CD4-positive, alpha-beta T cell treated with Interleukin-6 at 100 ng/mL for 8 hours (primary cell): ENCODE results near the gene NEK9.
A peak's percentile ranks its signal among the peaks of the same experiment; 100 is the strongest.

Experiments used
- DNase-seq: peaks from one replicate; pipeline ENCODE4 v3.0.0-alpha.2; 2020; ENCODE audit warnings: mixed read lengths, low spot score

Gene NEK9

DNA sequence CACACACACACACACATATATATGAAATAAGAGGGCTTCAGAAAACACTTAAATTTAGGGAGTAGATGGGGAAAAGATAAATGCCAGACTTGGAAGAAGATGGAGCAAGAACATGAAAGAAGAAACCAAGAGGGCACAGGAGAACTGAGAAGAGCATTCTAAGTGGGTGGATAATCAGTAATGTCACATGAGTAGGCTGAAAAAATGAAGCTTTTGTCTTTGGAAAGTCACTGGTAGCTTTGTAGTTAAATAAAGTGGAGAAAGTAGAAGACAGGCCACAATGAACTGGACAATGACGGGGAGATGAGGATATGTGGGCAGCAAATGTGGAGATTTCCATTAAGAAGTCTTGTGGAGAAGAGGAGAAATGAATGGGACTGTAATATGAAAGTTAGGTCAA, 59.6 kb downstream of the NEK9 start:
- DNase-seq = no peak

DNA sequence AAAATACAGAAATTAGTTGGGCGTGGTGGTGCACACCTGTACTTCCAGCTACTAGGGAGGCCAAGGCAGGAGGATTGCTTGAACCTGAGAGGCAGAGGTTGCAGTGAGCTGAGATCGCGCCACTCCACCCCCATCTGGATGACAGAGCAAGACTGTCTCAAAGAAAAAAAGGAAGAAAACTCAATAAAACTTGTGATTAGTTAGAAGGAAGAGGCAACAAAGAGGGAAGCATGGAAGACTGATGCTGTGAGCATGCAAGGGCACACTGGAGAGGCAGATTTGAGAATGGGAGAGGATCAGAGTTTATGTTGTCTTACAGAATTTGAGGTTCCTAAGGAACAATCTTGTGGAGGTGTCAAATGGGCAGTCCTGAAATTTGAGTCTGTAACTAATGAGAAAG, 60.2 kb downstream of the NEK9 start:
- no peak for DNase-seq

DNA sequence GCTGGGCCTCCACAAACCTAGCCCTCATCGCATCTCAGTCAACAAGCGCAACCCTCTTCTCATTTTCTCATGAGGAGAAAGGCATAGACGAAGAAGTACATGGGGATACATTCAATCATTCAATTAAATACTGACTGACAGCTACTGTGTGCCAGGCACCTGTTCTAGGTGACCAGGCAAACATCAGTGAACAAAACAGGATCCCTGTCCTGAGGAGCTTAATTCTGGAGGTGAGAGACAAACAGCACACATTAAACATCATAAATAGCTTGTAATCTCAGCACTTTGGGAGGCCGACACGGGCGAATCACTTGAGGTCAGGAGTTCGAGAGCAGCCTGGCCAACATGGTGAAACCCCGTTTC, 62.7 kb downstream of the NEK9 start:
- no peak for DNase-seq

DNA sequence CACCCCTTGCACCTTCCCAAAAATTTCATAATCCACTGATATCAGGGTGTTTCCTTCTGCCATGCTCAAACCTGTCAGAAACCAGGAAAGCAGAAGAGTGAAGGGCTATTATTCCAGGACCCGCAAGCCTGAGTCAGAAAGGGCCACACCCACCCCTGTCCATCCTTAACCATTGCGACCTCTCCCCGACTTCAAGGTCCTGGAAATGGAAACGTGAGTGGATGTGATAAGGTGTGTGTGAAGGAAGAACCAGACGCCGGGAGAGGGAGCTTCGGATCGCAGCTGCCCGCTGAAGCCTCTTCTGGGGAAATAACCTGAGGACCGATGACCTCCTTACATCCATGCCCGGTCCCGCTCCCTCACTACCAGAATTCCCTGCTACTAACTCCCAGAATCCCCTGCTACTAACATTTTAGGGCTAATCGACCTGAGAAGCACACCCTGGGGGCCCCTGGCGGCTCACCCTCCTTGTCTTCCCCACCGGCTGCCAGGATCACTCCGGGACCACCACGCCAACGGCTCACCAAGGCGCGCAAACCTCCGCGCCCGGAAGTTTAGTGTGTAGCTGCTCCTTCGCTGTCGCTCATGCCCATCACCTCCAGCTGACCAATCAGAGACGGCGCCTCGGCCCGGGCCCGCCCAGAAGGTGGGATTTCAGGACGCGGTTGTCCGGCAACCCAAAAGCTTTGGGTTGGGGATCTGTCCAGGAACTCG, 63.2 kb downstream of the NEK9 start, which contains the start of gene ACYP1:
ACYP1 (minus strand) TSS at position 534 of the 714 bp plus-strand sequence; CDS start at position 63, 471 bp downstream.
- peak; percentile 88 for DNase-seq

DNA sequence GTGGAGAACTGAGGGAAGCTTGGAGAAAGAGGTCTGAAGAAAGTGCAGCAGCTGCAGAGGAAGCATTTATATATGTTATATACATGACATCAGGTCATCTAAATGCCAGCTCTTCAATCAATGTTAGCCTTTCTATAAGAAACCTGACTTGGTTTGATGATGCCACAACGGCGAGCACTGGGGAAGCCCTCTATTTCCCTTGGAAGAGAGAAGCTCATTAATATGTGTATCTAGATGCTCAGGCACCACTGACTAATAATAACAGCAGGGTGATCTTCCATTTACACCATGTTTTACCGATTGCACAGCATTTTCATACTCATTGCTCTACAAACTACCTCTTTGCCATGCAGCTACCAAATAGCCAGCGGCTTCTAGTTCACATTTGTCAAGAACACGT, 63.8 kb downstream of the NEK9 start:
- no peak for DNase-seq

DNA sequence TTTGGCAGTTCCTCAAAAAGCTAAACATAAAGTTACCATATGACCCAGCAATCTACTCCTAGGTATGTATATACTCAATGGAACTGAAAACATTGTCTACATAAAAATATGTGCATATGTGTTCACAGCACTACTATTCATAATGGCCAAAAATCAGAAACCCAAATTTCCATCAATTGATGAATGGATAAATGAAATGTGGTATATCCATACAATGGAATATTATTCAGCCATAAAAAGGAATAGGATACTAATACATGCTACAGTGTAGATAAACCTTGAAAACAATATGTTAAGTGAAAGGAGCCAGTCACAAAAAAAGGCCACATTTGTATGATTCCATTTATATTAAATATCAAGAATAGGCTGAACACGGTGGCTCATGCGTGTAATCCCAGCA, 66.4 kb downstream of the NEK9 start:
- no peak for DNase-seq

DNA sequence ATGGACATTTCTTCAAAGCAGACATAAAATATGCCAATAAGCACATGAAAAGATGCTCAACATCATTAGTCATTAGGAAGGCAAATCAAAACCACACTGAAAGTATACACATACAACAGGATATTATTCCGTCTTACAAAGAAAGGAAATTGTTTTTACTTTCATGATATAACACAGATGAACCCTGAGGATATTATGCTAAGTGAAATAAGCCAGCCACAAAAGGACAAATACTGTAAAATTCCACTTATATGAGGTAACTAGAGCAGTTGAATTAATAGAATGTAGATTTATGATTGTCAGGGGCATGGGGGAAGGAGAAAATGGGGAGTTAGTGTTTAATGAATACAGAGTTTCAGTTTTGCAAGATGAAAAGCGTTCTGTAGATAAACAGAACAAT, 67.2 kb downstream of the NEK9 start:
- no peak for DNase-seq

DNA sequence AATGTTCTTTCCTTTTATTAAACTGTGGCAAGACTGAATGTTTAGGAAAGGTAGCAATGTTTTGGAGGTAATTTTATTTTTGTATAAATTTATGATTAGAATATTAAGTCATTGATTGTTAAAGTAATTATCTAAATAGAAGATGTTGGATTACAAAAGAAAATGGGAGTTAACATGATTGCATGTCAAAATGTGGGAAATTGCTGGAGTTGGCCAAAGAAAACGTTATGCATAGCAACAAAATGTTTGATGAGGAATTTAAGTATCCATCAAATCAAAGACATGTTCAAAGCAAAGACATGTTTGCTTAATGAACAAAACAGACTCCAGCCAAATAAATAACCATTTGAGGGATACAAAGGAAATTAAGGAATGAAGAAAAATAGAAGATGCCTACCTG, 72.4 kb downstream of the NEK9 start:
- no peak for DNase-seq

DNA sequence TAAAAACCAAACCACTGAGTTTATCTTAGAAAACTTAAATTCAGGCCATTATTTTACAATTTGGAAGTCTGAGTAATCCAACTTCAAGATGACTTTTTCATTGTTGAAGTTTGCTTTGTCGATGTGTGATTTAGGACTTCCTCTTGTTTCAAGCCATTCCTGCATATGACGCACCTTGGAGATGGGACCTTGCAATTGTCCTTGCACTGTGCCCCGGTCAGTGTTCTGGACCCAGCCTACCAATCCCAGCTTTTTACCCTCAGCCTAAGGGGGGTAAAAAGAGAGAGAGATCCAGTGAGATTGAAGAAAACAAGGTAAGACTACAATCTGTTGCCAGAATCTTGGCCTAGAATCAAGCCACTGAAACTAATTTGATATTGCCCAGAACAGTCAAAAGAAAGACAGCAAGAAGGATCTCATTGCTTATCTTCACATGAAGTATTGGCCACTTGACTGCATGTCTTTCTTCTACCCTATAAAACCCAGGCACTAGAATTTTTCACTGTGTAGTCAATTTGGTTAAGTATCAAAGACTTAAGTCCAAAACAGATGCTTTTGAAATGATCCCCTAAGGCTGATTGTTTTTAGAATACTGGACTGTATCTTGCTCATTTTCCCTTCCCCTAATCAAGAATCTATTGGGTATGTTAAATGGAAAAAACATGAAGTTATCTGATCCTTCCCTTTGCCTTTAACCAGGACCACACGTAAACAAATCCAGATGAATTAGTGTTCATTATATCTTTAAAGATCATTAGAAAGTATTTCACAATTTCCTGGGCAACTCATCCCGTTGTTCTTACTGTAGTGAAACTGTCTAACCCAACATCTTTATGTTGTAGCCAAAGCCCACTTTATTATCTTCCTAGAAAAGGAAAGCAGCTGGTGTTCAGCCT, 73.2 kb downstream of the NEK9 start:
- no peak for DNase-seq

DNA sequence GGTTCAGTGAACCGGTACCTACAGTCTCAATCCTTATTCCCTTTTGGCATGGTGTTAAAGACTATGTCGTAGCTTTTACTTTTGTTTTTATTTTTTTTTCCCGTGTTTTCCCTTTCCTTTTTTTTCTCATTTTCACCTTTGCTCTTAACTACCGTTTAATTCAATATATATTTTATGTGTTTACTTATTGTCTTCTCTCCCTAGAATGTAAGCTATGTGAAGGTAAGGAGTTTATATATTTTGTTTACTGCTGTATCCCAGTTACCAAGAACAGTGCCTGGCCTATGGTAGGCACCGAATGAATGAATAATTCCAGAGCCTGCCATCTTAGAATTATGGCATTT, 75.3 kb downstream of the NEK9 start:
- DNase-seq = no peak

DNA sequence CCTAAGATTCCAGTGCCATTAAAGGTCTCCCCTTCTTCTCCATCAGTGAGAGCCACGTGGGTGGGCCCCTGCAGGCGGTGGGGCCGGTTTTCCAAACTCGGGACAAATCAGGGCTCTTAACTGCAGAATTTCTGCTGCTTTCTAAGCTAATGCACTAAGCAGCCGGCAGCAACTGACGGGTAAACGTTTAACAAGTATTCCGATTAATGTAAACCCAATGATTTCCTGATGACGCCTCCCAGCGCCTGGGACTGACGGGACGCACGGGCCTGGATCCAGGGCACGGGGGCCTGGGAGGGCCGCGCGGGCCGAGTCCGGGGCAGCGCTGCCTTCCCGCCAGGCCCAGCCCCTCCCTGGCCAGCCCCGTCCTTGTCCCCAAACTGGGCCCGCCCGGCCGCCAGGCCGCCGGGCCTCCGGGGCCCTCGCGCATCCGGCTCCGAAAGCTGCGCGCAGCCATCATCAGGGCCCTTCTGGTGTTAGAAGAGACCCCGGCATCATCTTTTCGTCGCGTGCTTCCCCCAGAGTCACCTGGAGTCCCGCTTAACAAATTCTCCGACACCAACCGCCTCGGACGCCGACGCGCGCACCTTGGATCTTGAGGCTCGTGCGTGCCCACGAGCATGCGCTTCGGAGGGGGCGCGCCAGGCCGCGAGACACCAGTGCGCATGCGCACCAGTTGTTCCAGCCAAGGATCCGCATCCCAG, 75.8 kb downstream of the NEK9 start, which contains the start of gene MLH3:
MLH3 (minus strand) TSS at position 616 of the 704 bp plus-strand sequence. CDS start 1,812 bp downstream, outside the sequence.
- DNase-seq = peak; percentile 79

DNA sequence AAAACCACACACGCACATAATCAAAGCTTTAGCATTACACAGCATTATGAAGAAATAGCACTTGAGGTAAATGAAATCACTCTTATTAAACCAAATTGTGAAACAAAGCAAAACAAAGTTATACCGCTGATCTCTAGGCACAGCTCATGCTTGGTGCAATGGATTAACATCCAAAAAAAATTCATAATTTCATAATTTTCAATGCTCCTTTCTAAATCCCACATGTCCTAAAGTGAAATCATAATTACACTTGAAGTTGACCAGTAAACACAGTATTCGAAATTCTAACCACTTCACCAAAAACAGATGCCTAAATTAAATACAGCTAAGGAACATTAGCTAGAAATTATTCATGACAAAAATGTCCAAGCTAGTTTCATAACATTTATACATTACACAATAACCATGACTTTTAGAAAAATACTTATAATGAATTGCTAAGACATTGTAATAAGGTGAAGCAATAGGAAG, 77.1 kb downstream of the NEK9 start:
- no peak for DNase-seq

DNA sequence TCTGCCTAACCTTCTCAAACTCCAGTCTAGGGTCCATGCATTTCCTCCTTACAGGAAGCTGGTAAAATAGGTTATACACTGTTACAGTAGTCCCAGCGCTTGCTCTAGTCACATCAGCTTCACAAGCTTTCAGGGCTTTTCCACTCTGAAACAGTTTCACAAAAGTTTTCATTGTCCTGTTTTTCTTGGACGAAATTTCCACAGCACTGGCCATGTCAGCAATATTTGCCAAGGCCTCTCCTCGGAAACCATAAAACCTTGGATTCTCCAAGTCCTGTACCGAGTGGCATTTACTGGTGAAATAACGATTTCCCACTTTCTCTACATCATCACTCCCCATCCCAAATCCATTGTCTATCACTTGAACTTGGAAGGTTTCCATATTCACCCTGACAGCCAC, 77.7 kb downstream of the NEK9 start:
- DNase-seq = no peak

DNA sequence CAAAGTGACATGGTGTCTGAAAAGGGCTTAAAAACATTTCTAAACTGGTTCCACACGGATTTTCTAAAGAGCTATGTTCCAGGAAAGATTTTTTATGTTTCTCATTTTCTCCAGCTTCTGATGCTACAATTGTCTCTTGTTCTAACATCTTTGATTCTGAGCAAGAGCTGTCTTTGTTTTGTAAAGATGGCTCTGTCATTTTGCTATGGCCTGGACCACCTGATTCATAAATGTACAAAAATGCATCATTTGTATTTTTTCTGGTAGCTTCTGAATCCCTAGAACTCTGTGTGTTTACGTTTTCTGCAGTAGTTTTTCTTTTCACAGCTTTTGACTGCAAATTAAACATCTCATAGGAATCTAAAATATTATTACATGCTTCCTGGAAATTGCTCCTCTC, 78.7 kb downstream of the NEK9 start:
- DNase-seq = no peak

DNA sequence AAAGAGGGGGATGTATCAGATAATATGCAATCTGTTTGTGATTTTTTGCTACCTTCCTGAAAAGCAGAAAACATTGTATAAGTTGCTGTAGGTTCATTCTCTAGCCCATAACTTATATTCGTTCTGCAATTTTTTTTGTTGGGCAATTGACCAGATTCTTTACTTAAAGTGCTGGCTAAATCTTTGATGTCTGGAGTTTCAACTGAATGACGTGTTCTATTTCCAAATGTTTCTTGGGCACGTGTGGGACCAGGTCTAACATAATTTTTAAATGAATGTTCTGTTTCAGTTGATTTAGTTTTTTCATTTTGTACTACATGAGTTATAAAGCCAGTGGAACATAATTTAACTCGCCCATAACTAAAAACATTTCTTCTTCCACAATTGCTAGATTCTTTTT, 79.3 kb downstream of the NEK9 start:
- DNase-seq = no peak

DNA sequence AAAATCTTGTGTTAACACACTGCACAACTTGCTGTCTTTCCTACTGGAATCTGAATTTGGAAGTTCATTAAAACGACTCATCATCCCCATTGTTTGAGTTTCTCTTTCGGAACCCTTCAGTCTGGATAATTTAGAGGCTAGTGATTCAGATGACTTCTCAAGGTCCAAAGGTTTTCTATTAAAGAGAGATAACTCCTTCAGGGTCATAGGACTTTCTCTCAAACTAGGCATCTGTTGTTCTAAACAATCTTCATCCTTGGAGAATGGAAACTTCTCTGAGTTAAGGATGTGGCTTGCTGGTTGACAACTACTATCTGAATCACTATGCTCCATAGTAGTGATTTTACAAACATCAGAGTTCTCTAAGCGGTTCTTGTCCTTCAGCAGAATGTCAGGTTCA, 79.9 kb downstream of the NEK9 start:
- DNase-seq = no peak

DNA sequence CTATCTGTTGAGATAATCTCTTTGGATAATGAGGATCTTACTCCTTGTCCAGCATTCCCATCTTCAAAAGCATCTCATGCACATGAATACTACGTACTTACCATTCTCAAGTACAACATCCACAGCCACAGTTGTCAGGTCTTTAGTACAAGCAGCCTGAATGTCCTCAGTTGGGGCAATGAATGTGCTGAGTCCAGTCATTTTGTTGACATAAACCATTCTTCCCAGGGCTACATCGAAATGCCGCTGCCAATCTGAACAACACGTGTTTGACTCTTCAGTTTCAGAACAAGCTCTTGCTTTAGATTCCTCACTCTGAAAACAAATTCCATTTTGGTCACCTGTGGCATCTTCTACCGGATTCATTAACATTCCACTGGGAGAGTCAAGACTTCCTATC, 80.6 kb downstream of the NEK9 start:
- DNase-seq = no peak

DNA sequence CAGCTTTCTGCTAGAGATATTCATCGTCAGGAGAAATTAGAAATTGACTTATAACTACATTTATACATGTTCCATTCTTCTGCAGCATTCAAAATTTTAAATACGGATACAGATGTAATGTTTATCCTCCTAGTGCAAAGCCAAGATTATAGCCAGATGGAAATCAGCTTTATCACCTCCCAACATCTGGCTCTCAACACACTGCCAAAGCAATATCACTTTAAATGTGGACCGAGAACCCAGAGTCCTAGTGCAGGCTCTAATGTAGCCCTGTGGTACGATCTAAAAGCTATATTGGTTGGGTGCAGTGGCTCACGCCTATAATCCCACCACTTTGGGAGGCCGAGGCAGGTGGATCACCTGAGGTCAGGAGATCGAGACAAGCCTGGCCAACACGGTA, 82.1 kb downstream of the NEK9 start:
- DNase-seq = no peak

DNA sequence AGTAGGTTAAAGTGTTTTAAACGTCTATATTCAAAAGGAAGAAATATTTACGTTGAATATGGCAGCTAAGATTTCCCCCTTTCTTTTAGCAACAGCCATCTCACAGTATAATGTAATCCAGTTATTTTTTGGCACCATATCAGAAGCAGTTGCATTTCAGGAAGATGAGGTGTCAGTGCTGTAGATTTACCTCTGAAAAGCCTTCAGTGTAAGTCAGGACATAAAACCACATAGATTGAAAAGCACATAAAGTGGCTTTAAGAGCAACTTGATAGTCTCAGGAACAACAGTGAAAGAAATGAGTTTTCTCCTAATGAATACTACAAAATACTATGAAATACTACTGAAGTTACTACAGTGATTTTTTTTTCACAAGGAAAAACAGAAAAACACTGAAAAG, 82.5 kb downstream of the NEK9 start:
- no peak for DNase-seq

DNA sequence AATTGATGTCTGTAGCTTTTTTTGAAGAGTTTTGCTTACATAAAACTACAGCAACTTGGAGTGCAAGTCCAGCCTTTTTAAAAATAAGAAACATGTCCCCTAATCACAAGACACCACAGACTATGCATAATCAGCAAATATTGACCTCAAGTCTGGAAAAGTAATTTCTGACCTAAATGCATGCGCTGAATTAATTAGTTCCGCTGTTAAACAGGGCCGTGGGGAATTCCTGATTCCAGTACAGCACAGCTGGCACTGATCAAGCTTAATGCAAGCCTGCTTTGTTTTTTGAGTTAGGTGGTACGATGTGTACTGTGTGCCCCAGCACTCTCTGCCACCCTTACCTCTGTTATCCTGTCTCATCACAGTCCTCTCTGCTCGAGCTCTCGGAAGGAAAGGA, 84.8 kb downstream of the NEK9 start:
- no peak for DNase-seq

DNA sequence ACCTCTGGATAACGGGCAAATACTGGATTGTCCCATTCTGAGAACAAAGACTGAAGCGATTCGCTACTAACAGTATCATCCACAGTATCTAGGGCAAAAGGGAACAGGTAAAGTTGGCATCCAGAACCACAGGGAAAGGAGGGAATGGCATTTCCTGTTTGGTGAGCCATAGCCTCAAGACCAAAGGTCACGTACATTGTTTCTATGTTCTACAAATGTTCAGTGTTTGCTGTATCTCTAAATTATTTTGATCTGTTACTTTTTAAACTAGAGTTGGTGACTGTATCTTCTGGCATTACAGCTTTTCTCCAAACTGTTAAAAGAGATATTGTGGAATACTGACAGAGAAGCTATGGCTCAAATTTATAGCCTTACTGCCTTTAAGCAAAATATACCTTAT, 85.2 kb downstream of the NEK9 start:
- DNase-seq = no peak

DNA sequence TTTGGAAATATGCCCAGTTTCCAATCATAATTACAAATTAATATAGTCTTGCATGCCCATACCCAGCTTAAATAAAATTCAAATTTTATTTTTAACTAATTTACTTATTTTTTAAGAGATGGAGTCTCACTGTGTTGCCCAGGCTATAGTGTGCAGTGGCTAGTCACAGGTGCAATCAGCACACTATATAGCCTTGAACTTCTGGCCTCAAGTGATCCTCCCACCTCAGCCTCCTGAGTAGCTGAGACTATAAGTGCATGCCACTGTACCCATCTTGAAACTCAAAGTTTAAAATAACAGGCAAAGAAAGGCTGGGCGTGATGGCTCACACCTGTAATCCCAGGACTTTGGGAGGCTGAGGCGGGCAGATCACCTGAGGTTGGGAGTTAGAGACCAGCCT, 85.9 kb downstream of the NEK9 start:
- no peak for DNase-seq

DNA sequence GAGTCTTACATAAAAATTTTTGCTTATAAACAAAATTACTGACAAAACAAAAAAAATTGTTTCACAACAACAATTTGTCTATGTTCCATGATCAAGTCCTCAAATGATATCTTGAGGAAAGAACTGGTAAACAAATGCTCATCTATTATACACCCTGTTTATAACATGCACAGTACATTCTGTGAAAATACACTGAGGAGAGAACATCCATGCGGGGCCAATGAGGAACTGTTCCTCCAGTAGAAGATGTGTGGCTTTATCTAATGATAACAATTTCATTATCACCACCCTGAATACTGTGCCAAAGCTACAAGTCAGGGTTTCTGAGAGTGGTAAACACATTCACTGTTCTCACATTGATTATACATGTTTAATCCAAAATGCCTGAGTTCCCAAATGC, 86.3 kb downstream of the NEK9 start:
- no peak for DNase-seq
